LNCAP (cell line): Measurements from ENCODE around the gene LDHA.

Experiments
- CTCF ChIP-seq: fragments of 450-650 bp; IDR thresholded peaks from 2 replicates; pipeline ENCODE4 v1.5.1; 2017; ENCODE audit warnings: mild to moderate bottlenecking

LDHA gene

DNA sequence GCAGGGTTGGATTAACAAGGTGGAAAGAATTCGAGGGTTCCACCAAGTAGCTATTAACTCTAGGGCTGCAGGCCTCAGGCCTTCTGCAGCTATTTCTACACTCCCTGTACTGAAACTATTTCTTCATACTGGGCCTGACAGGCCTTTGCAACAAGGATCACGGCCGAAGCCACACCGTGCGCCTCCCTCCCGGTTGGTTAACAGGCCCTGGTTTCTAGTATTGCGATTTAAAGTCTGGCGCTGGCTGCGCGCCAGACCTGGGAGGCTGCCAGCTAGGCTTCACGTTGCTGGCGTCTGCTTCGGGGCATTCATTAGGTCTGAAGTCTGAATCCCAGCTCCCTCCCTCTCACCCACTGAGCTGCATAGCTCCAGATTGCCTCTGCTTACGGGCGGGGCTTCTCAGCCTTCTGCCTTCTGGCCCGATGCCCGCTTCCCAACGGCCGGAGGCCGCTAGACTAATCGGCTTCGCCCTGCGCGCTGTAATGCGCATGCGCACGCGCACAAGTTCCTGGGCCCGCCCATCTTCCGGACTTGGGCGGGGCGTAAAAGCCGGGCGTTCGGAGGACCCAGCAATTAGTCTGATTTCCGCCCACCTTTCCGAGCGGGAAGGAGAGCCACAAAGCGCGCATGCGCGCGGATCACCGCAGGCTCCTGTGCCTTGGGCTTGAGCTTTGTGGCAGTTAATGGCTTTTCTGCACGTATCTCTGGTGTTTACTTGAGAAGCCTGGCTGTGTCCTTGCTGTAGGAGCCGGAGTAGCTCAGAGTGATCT is 1.6 kb downstream of the LDHA start:
- TF ChIP-seq CTCF = no peak

- no peak for TF ChIP-seq CTCF
Measured at GRCh38 chr11:18397921-18398320, 3.6 kb downstream of the LDHA start.

DNA sequence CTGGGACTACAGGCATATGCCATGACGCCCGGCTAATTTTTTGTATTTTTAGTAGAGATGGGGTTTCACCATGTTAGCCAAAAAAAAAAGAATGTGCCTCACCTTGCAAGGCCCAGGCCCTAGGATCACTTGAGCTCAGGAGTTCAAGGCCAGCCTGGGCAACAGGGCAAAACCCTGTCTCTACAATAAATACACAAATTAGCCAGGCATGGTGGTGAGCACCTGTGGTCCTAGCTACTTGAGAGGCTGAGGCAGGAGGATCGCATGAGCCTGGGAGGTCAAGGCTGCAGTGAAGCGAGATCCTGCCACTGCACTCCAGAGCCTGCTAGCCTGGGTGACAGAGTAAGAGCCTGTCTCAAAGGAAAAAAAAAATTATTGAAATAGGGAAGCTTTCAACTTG is 9.7 kb downstream of the LDHA start:
- no peak for TF ChIP-seq CTCF

DNA sequence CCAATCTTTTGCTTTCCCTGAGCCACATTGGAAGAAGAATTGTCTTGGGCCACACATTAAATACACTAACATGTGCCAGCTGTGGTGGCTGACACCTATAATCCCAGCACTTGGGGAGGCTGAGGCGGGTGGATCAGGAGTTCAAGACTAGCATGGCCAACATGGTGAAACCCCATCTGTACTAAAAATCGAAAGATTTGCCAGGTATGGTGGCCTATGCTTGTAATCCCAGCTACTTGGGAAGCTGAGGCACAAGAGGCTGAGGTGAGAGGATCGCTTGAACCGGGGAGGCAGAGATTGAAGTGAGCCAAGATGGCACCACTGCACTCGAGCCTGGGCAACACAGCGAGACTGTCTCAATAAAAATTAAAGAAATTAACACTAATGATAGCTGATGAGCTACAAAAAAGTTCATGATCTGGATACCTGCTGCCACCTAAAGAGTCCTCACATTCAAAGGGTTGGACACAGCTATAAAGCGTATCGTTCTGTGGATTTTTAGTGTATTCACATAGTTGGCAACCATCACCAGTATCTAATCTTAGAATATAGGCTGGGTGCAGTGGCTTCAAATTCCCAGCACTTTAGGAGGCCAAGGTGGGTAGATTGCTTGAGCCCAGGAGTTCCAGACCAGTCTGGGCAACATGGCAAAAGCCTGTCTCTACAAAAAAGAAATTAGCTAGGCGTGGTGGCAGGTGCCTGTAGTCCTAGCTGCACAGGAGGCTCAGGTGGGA is 14.4 kb downstream of the LDHA start:
- no peak for TF ChIP-seq CTCF

- no peak for TF ChIP-seq CTCF
Measured at GRCh38 chr11:18416459-18416858, 22.1 kb downstream of the LDHA start.

DNA sequence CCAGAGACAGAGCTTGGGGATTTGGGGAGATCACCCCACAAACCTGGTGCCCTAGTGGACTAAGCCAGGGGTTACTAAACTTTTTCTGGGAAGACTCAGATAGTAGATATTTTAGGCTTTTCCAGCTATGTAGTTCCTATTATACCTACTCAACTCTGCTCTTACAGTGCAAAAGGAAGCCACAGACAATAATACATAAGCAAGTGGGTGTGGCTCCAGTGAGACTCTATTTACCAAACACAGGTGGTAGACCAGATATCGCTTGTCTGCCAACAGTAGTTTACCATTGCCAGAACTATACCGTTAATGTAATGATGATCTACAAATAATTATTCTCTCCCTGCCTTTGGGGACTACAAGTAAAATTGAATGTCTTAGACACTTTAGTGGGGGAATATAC is 24.7 kb downstream of the LDHA start:
- TF ChIP-seq CTCF = no peak

GRCh38 chr11:18420067-18420466 is 25.7 kb downstream of the LDHA start:
- TF ChIP-seq CTCF = no peak
